ENCODE results near the gene ALG2.
A peak's percentile ranks its signal among the peaks of the same experiment; 100 is the strongest.

The ALG2 gene

GRCh38 chr9:99180662-99181061 lies 41.1 kb downstream of the ALG2 start:
- DNase-seq (ENCODE audit: insufficient read length, low spot score), result no peak
- FAIRE-seq, result no peak
- TF ChIP-seq POLR2A (IDR thresholded peaks at IDR 0.05; ENCODE audit: low read depth, low read length), result no peak
- TF ChIP-seq TAF1 (IDR thresholded peaks at IDR 0.05; ENCODE audit: low read depth, low read length), result no peak
- TF ChIP-seq PAX5 (IDR thresholded peaks at IDR 0.05; ENCODE audit: insufficient read depth, low read length, severe bottlenecking), result no peak
- TF ChIP-seq POLR2AphosphoS5 (IDR thresholded peaks at IDR 0.05; ENCODE audit: low read depth, low read length), result no peak
- no peak for TF ChIP-seq SPI1 (IDR thresholded peaks at IDR 0.05; ENCODE audit: low read depth, low read length)
- TF ChIP-seq POU2F2 (IDR thresholded peaks at IDR 0.05; ENCODE audit: low read depth, low read length), result no peak

- FAIRE-seq (peak; percentile 55), DNase-seq (ENCODE audit: insufficient read length, low spot score) (no peak)
- TF ChIP-seq POLR2A (IDR thresholded peaks at IDR 0.05; ENCODE audit: low read depth, low read length), result no peak
- TF ChIP-seq POLR2AphosphoS5 (IDR thresholded peaks at IDR 0.05; ENCODE audit: low read depth, low read length), result no peak
- TF ChIP-seq SPI1 (IDR thresholded peaks at IDR 0.05; ENCODE audit: low read depth, low read length), result peak; percentile 36
- TF ChIP-seq TAF1 (IDR thresholded peaks at IDR 0.05; ENCODE audit: low read depth, low read length), result no peak
- no peak for TF ChIP-seq POU2F2 (IDR thresholded peaks at IDR 0.05; ENCODE audit: low read depth, low read length)
These were observed 41.5 kb downstream of the ALG2 start for GRCh38 chr9:99180199-99180598.

- peak; percentile 60 for FAIRE-seq
These were observed 42.5 kb downstream of the ALG2 start for GRCh38 chr9:99178912-99179872.

GRCh38 chr9:99177576-99178366 lies 44.0 kb downstream of the ALG2 start:
- no peak for FAIRE-seq

More at GRCh38 chr9:99178912-99179872, 42.5 kb downstream of the ALG2 start:
- no peak for TF ChIP-seq POU2F2 (IDR thresholded peaks at IDR 0.05; ENCODE audit: low read depth, low read length)
- no peak for TF ChIP-seq PAX5 (IDR thresholded peaks at IDR 0.05; ENCODE audit: insufficient read depth, low read length, severe bottlenecking)
- TF ChIP-seq POLR2A (IDR thresholded peaks at IDR 0.05; ENCODE audit: low read depth, low read length), result no peak
- TF ChIP-seq TAF1 (IDR thresholded peaks at IDR 0.05; ENCODE audit: low read depth, low read length), result no peak
- no peak for TF ChIP-seq SPI1 (IDR thresholded peaks at IDR 0.05; ENCODE audit: low read depth, low read length)
- no peak for TF ChIP-seq POLR2AphosphoS5 (IDR thresholded peaks at IDR 0.05; ENCODE audit: low read depth, low read length)
- no peak for DNase-seq (ENCODE audit: insufficient read length, low spot score)

GRCh38 chr9:99176527-99177013 lies 45.2 kb downstream of the ALG2 start:
- DNase-seq (ENCODE audit: insufficient read length, low spot score), result no peak
- FAIRE-seq, result no peak
- no peak for TF ChIP-seq SPI1 (IDR thresholded peaks at IDR 0.05; ENCODE audit: low read depth, low read length)
- TF ChIP-seq POLR2A (IDR thresholded peaks at IDR 0.05; ENCODE audit: low read depth, low read length), result no peak
- no peak for TF ChIP-seq PAX5 (IDR thresholded peaks at IDR 0.05; ENCODE audit: insufficient read depth, low read length, severe bottlenecking)
- TF ChIP-seq POU2F2 (IDR thresholded peaks at IDR 0.05; ENCODE audit: low read depth, low read length), result no peak
- no peak for TF ChIP-seq TAF1 (IDR thresholded peaks at IDR 0.05; ENCODE audit: low read depth, low read length)
- no peak for TF ChIP-seq POLR2AphosphoS5 (IDR thresholded peaks at IDR 0.05; ENCODE audit: low read depth, low read length)

More at GRCh38 chr9:99177576-99178366, 44.0 kb downstream of the ALG2 start:
- TF ChIP-seq POLR2AphosphoS5 (IDR thresholded peaks at IDR 0.05; ENCODE audit: low read depth, low read length) (no peak), POU2F2 (IDR thresholded peaks at IDR 0.05; ENCODE audit: low read depth, low read length) (no peak), SPI1 (IDR thresholded peaks at IDR 0.05; ENCODE audit: low read depth, low read length) (no peak), PAX5 (IDR thresholded peaks at IDR 0.05; ENCODE audit: insufficient read depth, low read length, severe bottlenecking) (no peak)
- no peak for DNase-seq (ENCODE audit: insufficient read length, low spot score)

GRCh38 chr9:99173570-99174504 lies 47.9 kb downstream of the ALG2 start:
- DNase-seq (ENCODE audit: insufficient read length, low spot score), result no peak
- peak; percentile 72 for FAIRE-seq
- TF ChIP-seq POU2F2 (IDR thresholded peaks at IDR 0.05; ENCODE audit: low read depth, low read length) (no peak), SPI1 (IDR thresholded peaks at IDR 0.05; ENCODE audit: low read depth, low read length) (no peak), POLR2AphosphoS5 (IDR thresholded peaks at IDR 0.05; ENCODE audit: low read depth, low read length) (no peak), POLR2A (IDR thresholded peaks at IDR 0.05; ENCODE audit: low read depth, low read length) (no peak), PAX5 (IDR thresholded peaks at IDR 0.05; ENCODE audit: insufficient read depth, low read length, severe bottlenecking) (no peak), TAF1 (IDR thresholded peaks at IDR 0.05; ENCODE audit: low read depth, low read length) (no peak)

- DNase-seq (ENCODE audit: insufficient read length, low spot score) (no peak), FAIRE-seq (peak; percentile 13)
- no peak for TF ChIP-seq TAF1 (IDR thresholded peaks at IDR 0.05; ENCODE audit: low read depth, low read length)
- no peak for TF ChIP-seq PAX5 (IDR thresholded peaks at IDR 0.05; ENCODE audit: insufficient read depth, low read length, severe bottlenecking)
- no peak for TF ChIP-seq POLR2AphosphoS5 (IDR thresholded peaks at IDR 0.05; ENCODE audit: low read depth, low read length)
- no peak for TF ChIP-seq POLR2A (IDR thresholded peaks at IDR 0.05; ENCODE audit: low read depth, low read length)
- TF ChIP-seq SPI1 (IDR thresholded peaks at IDR 0.05; ENCODE audit: low read depth, low read length), result no peak
- no peak for TF ChIP-seq POU2F2 (IDR thresholded peaks at IDR 0.05; ENCODE audit: low read depth, low read length)
These were observed 49.3 kb downstream of the ALG2 start for GRCh38 chr9:99172124-99173091.
